HFF-Myc (cell line): Measurements from ENCODE around the gene DIRAS1.

Experiments used
- DNase-seq: peaks from one replicate; pipeline ENCODE4 v3.0.0-alpha.2; 2011; ENCODE audit warnings: low read depth; ENCODE audit errors: extremely low read depth
- H3K4me3 ChIP-seq: replicated peaks from 2 replicates; pipeline ENCODE4 v1.5.1; 2011; ENCODE audit warnings: low read depth, mild to moderate bottlenecking, control low read depth, low read length
- CTCF ChIP-seq: IDR thresholded peaks from 2 replicates; pipeline ENCODE4 v1.5.1; 2012; ENCODE audit warnings: mild to moderate bottlenecking, low read depth, low read length, control low read depth; ENCODE audit errors: missing control alignments

The DIRAS1 gene

GRCh38 chr19:2733930-2734588 lies 12.9 kb upstream of the DIRAS1 start:
- no peak for DNase-seq
- no peak overlapping the region for H3K4me3 ChIP-seq
- no peak for TF ChIP-seq CTCF

GRCh38 chr19:2732883-2733282 lies 11.7 kb upstream of the DIRAS1 start:
- DNase-seq = no peak
- no peak for TF ChIP-seq CTCF
- no peak overlapping the region for H3K4me3 ChIP-seq

GRCh38 chr19:2732157-2732725 lies 11.1 kb upstream of the DIRAS1 start:
- no peak for DNase-seq
- TF ChIP-seq CTCF = no peak

GRCh38 chr19:2731181-2731995 lies 10.2 kb upstream of the DIRAS1 start:
- H3K4me3 ChIP-seq = no peak overlapping the region
- no peak for TF ChIP-seq CTCF
- no peak for DNase-seq

More at GRCh38 chr19:2732157-2732725, 11.1 kb upstream of the DIRAS1 start:
- H3K4me3 ChIP-seq = no peak overlapping the region

GRCh38 chr19:2729943-2730818 lies 9.0 kb upstream of the DIRAS1 start:
- no peak overlapping the region for H3K4me3 ChIP-seq
- no peak for DNase-seq
- no peak for TF ChIP-seq CTCF

- TF ChIP-seq CTCF = no peak
- no peak overlapping the region for H3K4me3 ChIP-seq
- DNase-seq = no peak
Measured at GRCh38 chr19:2728783-2729387, 7.7 kb upstream of the DIRAS1 start.
